Naive thymus-derived CD8-positive, alpha-beta T cell (primary cell): ENCODE measurements around the gene MRRF. TPM values are rescaled to one million over a fixed set of nuclear protein-coding genes. Genes with fewer than 3 reads are reported as not detected.
A peak's percentile ranks its signal among the peaks of the same experiment; 100 is the strongest.

Experiments
- ATAC-seq, 2 donors: fragments of 150-1000 bp; cut with Tn5 transposase in 1 of 2; sonication (Bioruptor Pico), chemical (Tn5 transposase) in 1 of 2; 1 replicate in 1 of 2; 2 replicates in 1 of 2; pipeline ENCODE4 v1.10.0; 2021; ENCODE audit warnings: mild to moderate bottlenecking in 2 of 2, moderate library complexity in 2 of 2
- POLR2A ChIA-PET: fragments of 350-600 bp; sonication (Branson Sonifier 250); formaldehyde crosslinking; loops from one replicate; lab custom pipeline; 2021; ENCODE audit warnings: antibody characterized with exemption; lab: Charles Lee
- DNase-seq, 10 donors: peaks; one replicate each; pipeline versions ENCODE4 v3.0.0 to v3.0.0-alpha.2; 2020 to 2022
- H3K27ac Mint-ChIP-seq, 10 donors: one replicate each; pipeline ENCODE4 v1.8.0; 2020 to 2022; ENCODE audit warnings: mild to moderate bottlenecking in 10 of 10, mixed read lengths in 10 of 10, moderate library complexity in 4 of 10, inconsistent platforms in 1 of 10
- H3K27me3 Mint-ChIP-seq, 5 donors: one replicate each; pipeline ENCODE4 v1.8.0; 2021 to 2022; ENCODE audit warnings: mixed read lengths in 5 of 5
- H3K36me3 Mint-ChIP-seq, 3 donors: one replicate each; pipeline ENCODE4 v1.8.0; 2020 to 2022; ENCODE audit warnings: mixed read lengths in 3 of 3, mild to moderate bottlenecking in 2 of 3, inconsistent platforms in 1 of 3
- H3K4me1 Mint-ChIP-seq, 4 donors: one replicate each; pipeline ENCODE4 v1.8.0; 2021 to 2022; ENCODE audit warnings: mixed read lengths in 4 of 4
- H3K4me3 Mint-ChIP-seq, 10 donors: one replicate each; pipeline ENCODE4 v1.8.0; 2020 to 2022; ENCODE audit warnings: mild to moderate bottlenecking in 10 of 10, mixed read lengths in 10 of 10, moderate library complexity in 6 of 10, inconsistent platforms in 1 of 10
- H3K9me3 Mint-ChIP-seq, 9 donors: one replicate each; pipeline ENCODE4 v1.8.0; 2020 to 2022; ENCODE audit warnings: mixed read lengths in 9 of 9, mild to moderate bottlenecking in 3 of 9, inconsistent platforms in 1 of 9, moderate library complexity in 1 of 9
- polyA plus RNA-seq, 3 donors: library from polyadenylated mRNA; unstranded; fragments of 300-500 nt; fragmentation: Illumina TruSeq; gene quantifications; one replicate each; pipeline ENCODE4 v1.2.3, GENCODE V29; 2021
- total RNA-seq, 8 experiments: library from RNA in 2 of 8; stranded (reverse) in 2 of 8; gene quantifications; one replicate each; pipeline ENCODE4 v1.2.3 and lab custom pipeline; 2021 to 2026

The MRRF gene
- total and polyA plus RNA-seq, 5 experiments from 2014 or later: 17.0 to 40.9 (median 25.4) TPM

- peak; percentile 45 to 46 for ATAC-seq
- peak within 1 kb of the TSS in 1 of 10 donors; percentile 16 for H3K27ac Mint-ChIP-seq
- POLR2A ChIA-PET: no interaction called here
Measured at GRCh38 chr9:122370869-122371755, 106.4 kb downstream of the MRRF start, which contains the start of gene PTGS1. TSS of gene PTGS1 (plus strand) at chr9:122371024. CDS start at chr9:122371085, 61 bp downstream.

GRCh38 chr9:122371846-122372245, 107.2 kb downstream of the MRRF start:
- Mint-ChIP-seq H3K4me3 (peak overlapping the region in 3 of 10 donors; percentile 26 to 82 (median 33)), H3K4me1 (peaks cover 8 to 27% (median 12%) of the 10 kb centered on the region in 4 donors), H3K36me3 (no peaks in the 10 kb centered on the region), H3K27me3 (peaks cover 12 to 60% (median 36%) of the 10 kb centered on the region in 5 donors), H3K9me3 (peaks cover 0 to 4% (median 0%) of the 10 kb centered on the region in 9 donors), H3K27ac (no peak overlapping the region)
- ATAC-seq (no peak), DNase-seq (no peak)
- POLR2A ChIA-PET: no interaction called here

More at GRCh38 chr9:122370869-122371755, 106.4 kb downstream of the MRRF start, which contains the start of gene PTGS1:
- no peak for DNase-seq
- H3K36me3 Mint-ChIP-seq: no peaks in the 10 kb centered on the region
- peaks cover 8 to 24% (median 12%) of the 10 kb centered on the region in 4 donors for H3K4me1 Mint-ChIP-seq
- H3K4me3 Mint-ChIP-seq: peak within 1 kb of the TSS; percentile 44 to 84 (median 76)
- H3K9me3 Mint-ChIP-seq: peaks cover 0 to 4% (median 0%) of the 10 kb centered on the region in 9 donors
- H3K27me3 Mint-ChIP-seq: peaks cover 12 to 56% (median 36%) of the 10 kb centered on the region in 5 donors

GRCh38 chr9:122372856-122373845, 108.5 kb downstream of the MRRF start:
- H3K4me1 Mint-ChIP-seq: peaks cover 8 to 35% (median 12%) of the 10 kb centered on the region in 4 donors
- peak overlapping the region in 1 of 10 donors; percentile 2 for H3K4me3 Mint-ChIP-seq
- H3K36me3 Mint-ChIP-seq: no peaks in the 10 kb centered on the region
- no peak for ATAC-seq
- H3K27ac Mint-ChIP-seq: peak overlapping the region in 1 of 10 donors; percentile 24
- no peak for DNase-seq
- peaks cover 0 to 4% (median 0%) of the 10 kb centered on the region in 9 donors for H3K9me3 Mint-ChIP-seq
- H3K27me3 Mint-ChIP-seq: peaks cover 14 to 66% (median 40%) of the 10 kb centered on the region in 5 donors
- POLR2A ChIA-PET: no interaction called here

- DNase-seq (no peak), ATAC-seq (no peak)
- H3K9me3 Mint-ChIP-seq: peaks cover 0 to 12% (median 1%) of the 10 kb centered on the region in 9 donors
- H3K27me3 Mint-ChIP-seq: peaks cover 14 to 69% (median 41%) of the 10 kb centered on the region in 5 donors
- peaks cover 0 to 4% (median 0%) of the 10 kb centered on the region in 3 donors for H3K36me3 Mint-ChIP-seq
- H3K27ac Mint-ChIP-seq: no peak overlapping the region
- no peak overlapping the region for H3K4me3 Mint-ChIP-seq
- POLR2A ChIA-PET: no interaction called here
- peaks cover 8 to 37% (median 12%) of the 10 kb centered on the region in 4 donors for H3K4me1 Mint-ChIP-seq
Measured at GRCh38 chr9:122374885-122375420, 110.3 kb downstream of the MRRF start.

GRCh38 chr9:122376796-122377195, 112.1 kb downstream of the MRRF start:
- POLR2A ChIA-PET: no interaction called here
- H3K36me3 Mint-ChIP-seq: peaks cover 0 to 6% (median 0%) of the 10 kb centered on the region in 3 donors
- DNase-seq: no peak
- ATAC-seq: no peak
- peak overlapping the region in 1 of 10 donors; percentile 62 for H3K27ac Mint-ChIP-seq
- peaks cover 0 to 21% (median 0%) of the 10 kb centered on the region in 4 donors for H3K4me1 Mint-ChIP-seq
- H3K4me3 Mint-ChIP-seq: no peak overlapping the region
- peaks cover 0 to 18% (median 3%) of the 10 kb centered on the region in 9 donors for H3K9me3 Mint-ChIP-seq
- H3K27me3 Mint-ChIP-seq: peaks cover 12 to 50% (median 30%) of the 10 kb centered on the region in 5 donors

- Mint-ChIP-seq H3K27me3 (peaks cover 8 to 43% (median 23%) of the 10 kb centered on the region in 5 donors), H3K9me3 (peaks cover 0 to 18% (median 3%) of the 10 kb centered on the region in 9 donors), H3K27ac (no peak overlapping the region), H3K36me3 (peaks cover 0 to 6% (median 0%) of the 10 kb centered on the region in 3 donors), H3K4me3 (peak overlapping the region in 1 of 10 donors; percentile 42), H3K4me1 (peaks cover 0 to 16% (median 0%) of the 10 kb centered on the region in 4 donors)
- POLR2A ChIA-PET: no interaction called here
- DNase-seq: no peak
- no peak for ATAC-seq
Measured at GRCh38 chr9:122377241-122378164, 112.8 kb downstream of the MRRF start.

GRCh38 chr9:122378236-122378635, 113.6 kb downstream of the MRRF start:
- ATAC-seq (no peak), DNase-seq (no peak)
- Mint-ChIP-seq H3K27me3 (peaks cover 2 to 36% (median 18%) of the 10 kb centered on the region in 5 donors), H3K9me3 (peaks cover 0 to 18% (median 3%) of the 10 kb centered on the region in 9 donors), H3K4me3 (peak overlapping the region in 1 of 10 donors; percentile 42), H3K27ac (peak overlapping the region in 1 of 10 donors; percentile 59), H3K36me3 (peaks cover 0 to 6% (median 0%) of the 10 kb centered on the region in 3 donors), H3K4me1 (peaks cover 0 to 13% (median 0%) of the 10 kb centered on the region in 4 donors)
- POLR2A ChIA-PET: no interaction called here

- no peak for DNase-seq
- no peak overlapping the region for H3K4me3 Mint-ChIP-seq
- peaks cover 0 to 13% (median 0%) of the 10 kb centered on the region in 4 donors for H3K4me1 Mint-ChIP-seq
- peaks cover 2 to 27% (median 11%) of the 10 kb centered on the region in 5 donors for H3K27me3 Mint-ChIP-seq
- no peak overlapping the region for H3K27ac Mint-ChIP-seq
- peaks cover 0 to 6% (median 0%) of the 10 kb centered on the region in 3 donors for H3K36me3 Mint-ChIP-seq
- ATAC-seq: no peak
- POLR2A ChIA-PET: no interaction called here
- peaks cover 0 to 18% (median 3%) of the 10 kb centered on the region in 9 donors for H3K9me3 Mint-ChIP-seq
Measured at GRCh38 chr9:122379340-122379739, 114.7 kb downstream of the MRRF start.

GRCh38 chr9:122380293-122380692, 115.6 kb downstream of the MRRF start:
- peaks cover 4 to 27% (median 7%) of the 10 kb centered on the region in 5 donors for H3K27me3 Mint-ChIP-seq
- DNase-seq (no peak), ATAC-seq (no peak)
- H3K4me1 Mint-ChIP-seq: peaks cover 0 to 13% (median 0%) of the 10 kb centered on the region in 4 donors
- POLR2A ChIA-PET: no interaction called here
- H3K4me3 Mint-ChIP-seq: no peak overlapping the region
- no peak overlapping the region for H3K27ac Mint-ChIP-seq
- peaks cover 0 to 18% (median 3%) of the 10 kb centered on the region in 9 donors for H3K9me3 Mint-ChIP-seq
- H3K36me3 Mint-ChIP-seq: peaks cover 0 to 6% (median 0%) of the 10 kb centered on the region in 3 donors
